T-cell (primary cell): ENCODE measurements around the gene TAL1. TPM values are rescaled to one million over a fixed set of nuclear protein-coding genes. Genes with fewer than 3 reads are reported as not detected.

Experiments
- ATAC-seq, 4 experiments: fragments of 200-7000 bp in 3 of 4; fragments of 150-1000 bp in 1 of 4; cut with Tn5 transposase; replicated peaks in 1 of 4; 1 replicate in 3 of 4; 2 replicates in 1 of 4; pipeline ENCODE4 v1.10.0; 2021; ENCODE audit warnings: moderate library complexity in 3 of 4, mild to moderate bottlenecking in 2 of 4, moderate number of reproducible peaks in 1 of 4
- CTCF ChIA-PET, 2 donors: fragments of 300-600 bp; sonication (Branson Sonifier 250); formaldehyde crosslinking; loops; one replicate each; lab custom pipeline; 2022; ENCODE audit warnings: antibody characterized with exemption in 2 of 2; lab: Charles Lee
- POLR2A ChIA-PET, 2 donors: fragments of 300-600 bp; sonication (Branson Sonifier 250); formaldehyde crosslinking; loops; one replicate each; lab custom pipeline; 2022; ENCODE audit warnings: antibody characterized with exemption in 2 of 2; lab: Charles Lee
- DNase-seq, 35 experiments: peaks; one replicate each; pipeline versions ENCODE4 v3.0.0 to v3.0.0-alpha.2; 2013 to 2023
- H3K27ac ChIP-seq: one replicate; pipeline ENCODE4 v1.5.1; 2013; ENCODE audit warnings: low read length
- H3K27me3 ChIP-seq, 2 experiments: replicated peaks in 1 of 2; 1 replicate in 1 of 2; 2 replicates in 1 of 2; pipeline versions ENCODE4 v1.6.1 to v1.7.0; 2013; ENCODE audit warnings: low read length in 1 of 2, mixed read lengths in 1 of 2; ENCODE audit not compliant: control insufficient read depth in 2 of 2, insufficient read depth in 2 of 2; ENCODE audit errors: extremely low read depth in 1 of 2
- H3K36me3 ChIP-seq, 2 donors: 1 replicate in 1 of 2; 2 replicates in 1 of 2; pipeline versions ENCODE4 v1.6.1 to v1.7.0; 2013; ENCODE audit warnings: low read length in 1 of 2; ENCODE audit not compliant: control insufficient read depth in 2 of 2, insufficient read depth in 1 of 2; ENCODE audit errors: extremely low read depth in 1 of 2
- H3K4me1 ChIP-seq, 2 experiments: 1 replicate in 1 of 2; 2 replicates in 1 of 2; pipeline versions ENCODE4 v1.6.1 to v1.7.0; 2013; ENCODE audit warnings: low read length in 2 of 2, mixed read lengths in 1 of 2; ENCODE audit not compliant: insufficient read depth in 2 of 2, control insufficient read depth in 1 of 2; ENCODE audit errors: extremely low read depth in 1 of 2
- H3K4me3 ChIP-seq, 2 donors: 1 replicate in 1 of 2; 2 replicates in 1 of 2; pipeline versions ENCODE4 v1.5.1 to v1.7.0; 2013; ENCODE audit warnings: mild to moderate bottlenecking in 2 of 2, low read length in 1 of 2, moderate library complexity in 1 of 2; ENCODE audit not compliant: control insufficient read depth in 1 of 2; ENCODE audit errors: extremely low read depth in 1 of 2
- H3K9me3 ChIP-seq: 2 replicates; pipeline ENCODE4 v1.7.0; 2013
- H3K27ac Mint-ChIP-seq, 2 donors: one replicate each; pipeline ENCODE4 v1.8.0; 2020 to 2021; ENCODE audit warnings: mild to moderate bottlenecking in 2 of 2, mixed read lengths in 2 of 2
- H3K27me3 Mint-ChIP-seq, 2 donors: one replicate each; pipeline ENCODE4 v1.8.0; 2021 to 2022; ENCODE audit warnings: mixed read lengths in 2 of 2
- H3K36me3 Mint-ChIP-seq: one replicate; pipeline ENCODE4 v1.8.0; 2021; ENCODE audit warnings: mixed read lengths
- H3K4me1 Mint-ChIP-seq, 3 donors: one replicate each; pipeline ENCODE4 v1.8.0; 2020 to 2022; ENCODE audit warnings: mixed read lengths in 3 of 3, mild to moderate bottlenecking in 1 of 3
- H3K4me3 Mint-ChIP-seq, 3 donors: one replicate each; pipeline ENCODE4 v1.8.0; 2020 to 2022; ENCODE audit warnings: mild to moderate bottlenecking in 3 of 3, mixed read lengths in 3 of 3, moderate library complexity in 3 of 3
- H3K9me3 Mint-ChIP-seq, 3 donors: one replicate each; pipeline ENCODE4 v1.8.0; 2020 to 2022; ENCODE audit warnings: mixed read lengths in 3 of 3
- WGBS: methylation state at CpG from one replicate; pipeline ENCODE4 v1.1.5; 2013; ENCODE audit warnings: missing lambda C conversion rate; ENCODE audit not compliant: insufficient coverage; 5-methylcytosine and 5-hydroxymethylcytosine counted together
- total RNA-seq, 35 experiments: library from RNA in 6 of 35; stranded (reverse) in 6 of 35; fragments of 120-200 nt in 1 of 35; gene quantifications; one replicate each; pipeline versions ENCODE4 v1.2.1 to v1.2.4 and lab custom pipeline; 2013 to 2026

The TAL1 gene
- total RNA-seq, 5 donors from 2014 or later (not counting 1 experiment from before 2014, with no cell fraction given) = 0.28 to 0.85 (median 0.44) TPM

DNA sequence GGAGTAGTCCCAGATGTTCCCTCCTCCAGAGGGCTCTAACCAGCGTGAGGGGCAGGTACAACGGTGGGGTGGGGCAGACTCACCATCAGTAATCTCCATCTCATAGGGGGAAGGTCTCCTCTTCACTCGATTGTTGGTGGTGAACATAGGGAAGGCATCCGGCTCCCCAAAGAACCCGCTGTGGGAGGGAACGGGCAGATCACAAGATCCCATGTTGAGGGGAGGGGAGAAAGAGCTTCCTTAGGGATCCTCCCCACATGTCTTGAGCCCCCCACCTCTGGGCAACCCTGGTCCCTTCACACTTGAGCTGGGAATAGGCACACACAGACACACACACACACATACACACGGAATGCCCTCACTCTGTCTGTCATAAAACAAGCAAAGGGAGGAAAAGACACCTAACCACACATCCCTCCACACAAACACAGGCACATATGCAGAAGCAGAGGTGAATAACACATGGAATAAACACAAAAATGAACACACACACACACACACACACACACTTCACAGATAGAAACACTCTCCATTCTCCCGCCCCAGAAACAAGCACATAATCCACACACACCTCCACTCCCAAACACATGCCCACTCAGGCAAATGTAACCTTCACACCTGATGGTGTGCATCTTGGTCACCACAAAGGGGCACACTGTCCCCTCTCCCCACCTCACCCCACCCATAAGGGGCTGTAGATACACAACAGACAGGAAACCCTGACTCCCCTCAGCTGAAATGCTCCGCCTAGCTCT, 7.9 kb downstream of the TAL1 start:
- H3K27me3 Mint-ChIP-seq = peaks cover 46 to 49% of the 10 kb centered on the region in 2 donors
- CTCF ChIA-PET = no interaction called here
- H3K27me3 ChIP-seq = peaks cover 0 to 69% of the 10 kb centered on the region in 2 experiments

DNA sequence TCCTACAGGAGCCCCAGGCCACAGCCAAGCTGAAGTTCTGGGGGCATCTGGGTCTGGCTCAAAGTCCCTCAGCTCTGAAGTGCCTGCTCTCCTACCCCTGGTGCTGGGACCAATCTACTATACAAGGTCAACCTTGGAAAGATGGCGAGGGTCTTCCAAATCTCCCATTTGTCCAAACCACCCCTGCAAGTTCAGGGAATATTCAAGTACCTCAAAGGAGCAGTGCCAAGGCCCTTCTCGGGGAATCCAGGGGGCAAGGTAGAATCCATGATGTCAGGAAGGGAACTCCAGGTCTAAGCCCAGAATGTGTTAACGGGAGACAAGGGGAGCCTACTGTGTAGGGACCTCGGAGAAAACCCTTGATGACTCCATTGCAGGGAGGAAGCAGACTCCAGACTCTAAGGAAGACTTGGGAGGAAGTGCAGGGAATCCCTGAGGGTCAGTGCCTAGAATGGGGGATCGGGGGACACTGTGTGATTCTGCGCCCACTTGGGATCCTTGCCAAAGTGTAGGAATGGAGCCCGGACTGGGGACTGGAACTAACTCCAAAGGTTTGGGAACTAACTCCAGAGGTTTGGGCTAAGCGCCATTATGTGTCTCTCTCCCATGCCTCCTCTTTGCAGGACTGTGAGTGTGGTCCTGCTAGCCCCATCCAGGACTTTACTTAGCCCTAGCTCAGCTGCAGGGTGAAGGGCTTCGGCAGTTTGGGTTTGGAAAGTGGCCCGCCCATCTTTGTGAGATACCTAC, 8.7 kb downstream of the TAL1 start:
- Mint-ChIP-seq H3K27ac (no peak overlapping the region), H3K4me3 (no peak overlapping the region), H3K36me3 (no peaks in the 10 kb centered on the region), H3K9me3 (no peaks in the 10 kb centered on the region), H3K4me1 (peaks cover 5 to 7% (median 5%) of the 10 kb centered on the region in 3 donors), H3K27me3 (peaks cover 43 to 45% of the 10 kb centered on the region in 2 donors)
- Histone ChIP-seq H3K4me1 (peaks cover 0 to 12% of the 10 kb centered on the region in 2 experiments), H3K36me3 (no peaks in the 10 kb centered on the region), H3K9me3 (no peaks in the 10 kb centered on the region), H3K27me3 (peaks cover 0 to 67% of the 10 kb centered on the region in 2 experiments), H3K4me3 (no peak overlapping the region), H3K27ac (no peak overlapping the region)
- 73% methylated on average over 6 of the region's 10 CpGs for WGBS
- DNase-seq = no peak
- no peak for ATAC-seq
- ChIA-PET POLR2A (no interaction called here), CTCF (no interaction called here)

More for the DNA sequence above, 7.9 kb downstream of the TAL1 start:
- no peak overlapping the region for H3K4me3 ChIP-seq
- Mint-ChIP-seq H3K27ac (no peak overlapping the region), H3K36me3 (no peaks in the 10 kb centered on the region), H3K9me3 (no peaks in the 10 kb centered on the region), H3K4me1 (peaks cover 5 to 8% (median 6%) of the 10 kb centered on the region in 3 donors), H3K4me3 (no peak overlapping the region)
- POLR2A ChIA-PET = no interaction called here
- no peaks in the 10 kb centered on the region for H3K36me3 ChIP-seq
- H3K4me1 ChIP-seq = peaks cover 0 to 14% of the 10 kb centered on the region in 2 experiments
- DNase-seq (no peak), ATAC-seq (no peak)
- 84% methylated on average over 3 of the region's 9 CpGs for WGBS
- no peaks in the 10 kb centered on the region for H3K9me3 ChIP-seq
- H3K27ac ChIP-seq = no peak overlapping the region

- Mint-ChIP-seq H3K9me3 (no peaks in the 10 kb centered on the region), H3K27ac (no peak overlapping the region), H3K36me3 (no peaks in the 10 kb centered on the region)
Measured at GRCh38 chr1:47222476-47222875, 9.5 kb downstream of the TAL1 start.

DNA sequence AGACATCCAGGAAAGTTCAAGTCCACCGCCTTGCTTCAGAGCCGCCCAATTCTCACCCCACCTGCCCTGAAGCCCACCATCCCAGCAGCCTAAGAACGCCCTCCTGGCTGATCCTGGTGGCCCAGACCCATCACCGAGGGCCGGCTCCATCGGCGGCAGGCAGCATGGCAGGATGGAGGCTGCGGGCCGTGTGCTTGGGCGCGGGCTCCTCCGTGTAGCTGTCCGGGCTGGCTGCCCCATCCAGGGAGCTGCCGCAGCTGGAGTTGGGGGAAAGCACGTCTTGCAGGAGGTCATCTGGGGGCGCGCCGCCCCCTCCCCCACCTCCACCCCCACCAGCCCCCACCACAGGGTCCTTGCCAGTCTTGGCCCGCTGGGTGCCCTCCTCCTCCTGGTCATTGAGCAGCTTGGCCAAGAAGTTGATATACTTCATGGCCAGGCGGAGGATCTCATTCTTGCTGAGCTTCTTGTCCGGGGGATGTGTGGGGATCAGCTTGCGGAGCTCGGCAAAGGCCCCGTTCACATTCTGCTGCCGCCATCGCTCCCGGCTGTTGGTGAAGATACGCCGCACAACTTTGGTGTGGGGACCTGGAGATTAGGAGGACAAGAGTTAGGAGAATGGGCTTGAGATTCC, 12.3 kb downstream of the TAL1 start:
- Mint-ChIP-seq H3K9me3 (no peaks in the 10 kb centered on the region), H3K27ac (no peak overlapping the region), H3K36me3 (no peaks in the 10 kb centered on the region), H3K27me3 (peaks cover 18 to 19% of the 10 kb centered on the region in 2 donors), H3K4me1 (no peaks in the 10 kb centered on the region), H3K4me3 (no peak overlapping the region)
- Histone ChIP-seq H3K9me3 (no peaks in the 10 kb centered on the region), H3K27ac (no peak overlapping the region), H3K4me3 (no peak overlapping the region), H3K27me3 (peaks cover 0 to 36% of the 10 kb centered on the region in 2 experiments), H3K4me1 (peaks cover 0 to 2% of the 10 kb centered on the region in 2 experiments), H3K36me3 (no peaks in the 10 kb centered on the region)
- ATAC-seq = no peak
- ChIA-PET CTCF (no interaction called here), POLR2A (no interaction called here)
- 78% methylated on average over 4 of the region's 29 CpGs for WGBS
- DNase-seq = no peak

More at GRCh38 chr1:47222476-47222875, 9.5 kb downstream of the TAL1 start:
- peaks cover 35 to 36% of the 10 kb centered on the region in 2 donors for H3K27me3 Mint-ChIP-seq
- Histone ChIP-seq H3K27ac (no peak overlapping the region), H3K36me3 (no peaks in the 10 kb centered on the region), H3K4me1 (peaks cover 0 to 12% of the 10 kb centered on the region in 2 experiments), H3K9me3 (no peaks in the 10 kb centered on the region), H3K4me3 (no peak overlapping the region), H3K27me3 (peaks cover 0 to 60% of the 10 kb centered on the region in 2 experiments)
- H3K4me3 Mint-ChIP-seq = no peak overlapping the region
- ChIA-PET CTCF (no interaction called here), POLR2A (no interaction called here)
- 73% methylated on average over 3 of the region's 3 CpGs for WGBS
- DNase-seq (no peak), ATAC-seq (no peak)
- peaks cover 5 to 7% (median 5%) of the 10 kb centered on the region in 3 donors for H3K4me1 Mint-ChIP-seq

DNA sequence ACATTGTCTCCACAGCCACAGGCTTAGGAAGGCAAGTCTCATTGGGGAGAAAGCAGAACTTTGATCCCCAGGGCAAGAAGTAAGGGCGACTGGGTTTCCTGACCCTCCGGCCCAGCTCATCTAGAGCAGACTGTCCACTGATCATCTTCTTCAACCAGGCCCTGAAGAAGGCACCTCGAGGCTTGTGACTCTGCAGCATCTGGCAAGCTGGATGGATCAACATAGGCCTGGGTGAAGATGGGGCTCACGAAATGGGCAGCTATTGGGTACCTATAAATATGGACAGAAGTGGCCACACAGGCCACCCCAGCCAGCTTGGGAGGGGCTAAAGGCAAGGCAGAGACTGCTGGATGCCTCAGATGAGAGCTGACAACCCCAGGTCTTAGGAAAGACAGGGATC, 13.0 kb downstream of the TAL1 start:
- H3K9me3 Mint-ChIP-seq = no peaks in the 10 kb centered on the region
- Histone ChIP-seq H3K4me1 (no peaks in the 10 kb centered on the region), H3K36me3 (no peaks in the 10 kb centered on the region), H3K27me3 (peaks cover 0 to 32% of the 10 kb centered on the region in 2 experiments), H3K9me3 (no peaks in the 10 kb centered on the region), H3K4me3 (no peak overlapping the region), H3K27ac (no peak overlapping the region)
- ChIA-PET CTCF (no interaction called here), POLR2A (no interaction called here)
- no peak for ATAC-seq
- no peak for DNase-seq
- H3K36me3 Mint-ChIP-seq = no peaks in the 10 kb centered on the region
- 77% methylated on average over 3 of the region's 4 CpGs for WGBS
- H3K4me1 Mint-ChIP-seq = no peaks in the 10 kb centered on the region
- no peak overlapping the region for H3K27ac Mint-ChIP-seq
- H3K27me3 Mint-ChIP-seq = peaks cover 18 to 19% of the 10 kb centered on the region in 2 donors
- no peak overlapping the region for H3K4me3 Mint-ChIP-seq

GRCh38 chr1:47216278-47217059, 15.6 kb downstream of the TAL1 start:
- no peaks in the 10 kb centered on the region for H3K9me3 ChIP-seq
- ChIA-PET POLR2A (no interaction called here), CTCF (no interaction called here)
- no peaks in the 10 kb centered on the region for H3K4me1 Mint-ChIP-seq
- H3K27ac Mint-ChIP-seq = no peak overlapping the region
- H3K27me3 Mint-ChIP-seq = peaks cover 13 to 16% of the 10 kb centered on the region in 2 donors
- no peak for ATAC-seq
- H3K27me3 ChIP-seq = peaks cover 0 to 21% of the 10 kb centered on the region in 2 experiments
- no peaks in the 10 kb centered on the region for H3K36me3 ChIP-seq
- no peaks in the 10 kb centered on the region for H3K4me1 ChIP-seq
- WGBS = 90% methylated on average over 6 of the region's 12 CpGs
- no peak for DNase-seq
- H3K4me3 ChIP-seq = no peak overlapping the region
- no peak overlapping the region for H3K27ac ChIP-seq
- H3K9me3 Mint-ChIP-seq = no peaks in the 10 kb centered on the region
- no peak overlapping the region for H3K4me3 Mint-ChIP-seq
- H3K36me3 Mint-ChIP-seq = no peaks in the 10 kb centered on the region
